ENCODE measurements around the gene PPP2R1B. TPM values are rescaled to one million over a fixed set of nuclear protein-coding genes. Genes with fewer than 3 reads are reported as not detected.

Gene PPP2R1B
- total and polyA plus RNA-seq, 2 of the 8 experiments (the other 6 are each of a cell fraction or from before 2014, with no cell fraction given) = 25.8 to 87.0 TPM

DNA sequence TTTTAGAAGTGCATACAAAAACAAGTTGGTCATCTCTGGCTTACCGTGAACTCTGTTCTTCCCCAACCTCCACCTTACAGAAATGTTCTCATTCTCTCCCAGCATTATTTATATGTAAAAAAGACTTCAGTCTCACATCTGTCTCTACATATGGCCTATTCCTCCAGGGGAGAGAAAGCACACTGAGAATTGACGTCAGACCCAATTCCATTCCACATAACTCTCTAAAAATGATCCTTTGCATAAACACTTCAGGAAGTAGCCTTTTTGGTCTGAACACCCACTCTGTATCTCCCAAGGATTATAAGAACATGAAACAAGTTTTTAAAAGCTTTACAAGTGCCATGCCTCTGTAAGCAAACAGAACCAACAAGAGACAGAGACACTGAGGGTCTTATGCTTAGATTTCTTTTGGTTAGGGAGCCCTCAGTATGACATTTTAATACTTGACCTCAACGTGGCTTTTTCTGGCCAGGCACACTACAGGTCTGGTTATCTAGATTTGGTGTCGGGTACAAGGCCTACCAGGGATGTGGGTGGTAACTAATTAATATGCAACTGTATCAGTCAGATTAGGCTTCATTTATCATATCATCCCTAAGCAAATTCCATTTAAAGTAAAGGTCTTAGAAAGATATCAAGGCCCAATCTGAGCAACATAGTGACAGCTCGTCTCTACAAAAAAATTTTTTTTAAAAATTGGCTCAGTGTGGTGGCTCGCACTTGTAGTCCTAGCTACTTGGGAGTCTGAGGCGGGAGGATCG is 48.5 kb upstream of the PPP2R1B start:
- FAIRE-seq (no peak), DNase-seq (ENCODE audit: low read depth in 1 of 2, low spot score in 2 of 2) (no peak)
- H3K23me2 ChIP-seq (ENCODE audit: low read depth, low read length) = no peaks in the 10 kb centered on the region
- no peak overlapping the region for H3K4me3 ChIP-seq (ENCODE audit: extremely low read depth in 1 of 4, insufficient read depth in 2 of 4, low read depth in 3 of 4, low read length in 4 of 4)
- no peak overlapping the region for H3K9ac ChIP-seq (replicated peaks in 1 of 4; ENCODE audit: extremely low read depth in 1 of 4, low read depth in 3 of 4, low read length in 3 of 4)
- no peak overlapping the region for H4K8ac ChIP-seq (ENCODE audit: extremely low read depth, insufficient read depth, low read length)
- no peak overlapping the region for H2AK5ac ChIP-seq (ENCODE audit: low read depth, low read length)
- H3K79me1 ChIP-seq (ENCODE audit: low read depth, low read length) = no peaks in the 10 kb centered on the region
- no peaks in the 10 kb centered on the region for H4K20me1 ChIP-seq (replicated peaks in 1 of 2; ENCODE audit: control insufficient read depth in 1 of 2, insufficient read depth in 2 of 2, low read length in 2 of 2)
- TF ChIP-seq EGR1 (IDR thresholded peaks at IDR 0.05; ENCODE audit: borderline replicate concordance, low read depth, low read length) = no peak
- TF ChIP-seq MAFK (IDR thresholded peaks at IDR 0.05; ENCODE audit: low read depth, low read length) = no peak
- TF ChIP-seq CBX8 (IDR thresholded peaks at IDR 0.05; ENCODE audit: borderline replicate concordance, low read depth, low read length) = no peak
- no peak for TF ChIP-seq SIRT6 (IDR thresholded peaks at IDR 0.05; ENCODE audit: low read length)
- no peak for TF ChIP-seq NRF1 (IDR thresholded peaks at IDR 0.05; ENCODE audit: low read depth, low read length)
- TF ChIP-seq POU5F1 (IDR thresholded peaks at IDR 0.05; ENCODE audit: low read depth, low read length) = no peak
- no peak for TF ChIP-seq SP2 (IDR thresholded peaks at IDR 0.05; ENCODE audit: low read length)
- no peak for TF ChIP-seq BRCA1 (IDR thresholded peaks at IDR 0.05; ENCODE audit: low read depth, low read length)
- TF ChIP-seq CEBPB (IDR thresholded peaks at IDR 0.05; ENCODE audit: low read depth, low read length) = no peak
- no peak overlapping the region for H2AFZ ChIP-seq (ENCODE audit: low read length)
- H3K4me1 ChIP-seq (replicated peaks in 1 of 4; ENCODE audit: control insufficient read depth in 3 of 4, insufficient read depth in 4 of 4, low read length in 3 of 4) = no peaks in the 10 kb centered on the region
- no peak overlapping the region for H3K18ac ChIP-seq (ENCODE audit: extremely low read depth, low read length)
- H3K23ac ChIP-seq (ENCODE audit: insufficient read length) = no peak overlapping the region
- no peak overlapping the region for H4K91ac ChIP-seq (replicated peaks; ENCODE audit: insufficient read length, low read length)
- H4K5ac ChIP-seq (ENCODE audit: insufficient read length, low read depth, low read length) = no peak overlapping the region
- CTCF ChIA-PET (ENCODE audit: partially characterized antibody) = interaction anchor here (0.5 to 1.6 kb wide), 3 partner anchors 9 to 165 kb away, joined by 3 to 4 read pairs (median 3); no protein-coding TSS in a partner anchor
- 85% methylated on average over 8 of the region's 8 CpGs; no CpG with 5 or more reads in 1 of the 2 experiments for WGBS, 2 experiments (ENCODE audit: extremely low coverage in 1 of 2, insufficient coverage in 1 of 2, insufficient read length in 1 of 2, insufficient replicate concordance in 2 of 2, low coverage in 1 of 2, low lambda C conversion rate in 2 of 2, missing lambda C conversion rate in 1 of 2)
- no peaks in the 10 kb centered on the region for H3K36me3 ChIP-seq (ENCODE audit: control insufficient read depth in 2 of 4, insufficient read depth in 4 of 4, low read length in 3 of 4)
- no peak overlapping the region for H2BK5ac ChIP-seq (ENCODE audit: low read depth, low read length)
- H3K9me3 ChIP-seq (ENCODE audit: insufficient read depth in 2 of 2, low read depth in 1 of 2, low read length in 1 of 2) = no peaks in the 10 kb centered on the region
- no peaks in the 10 kb centered on the region for H3K79me2 ChIP-seq (ENCODE audit: control insufficient read depth in 1 of 2, insufficient read depth in 2 of 2, low read length in 2 of 2)
- no peak overlapping the region for H3K4ac ChIP-seq (replicated peaks; ENCODE audit: insufficient read length, low read depth, low read length)
- no peak overlapping the region for H3K14ac ChIP-seq (ENCODE audit: insufficient read length)
- no peak overlapping the region for H2BK120ac ChIP-seq (replicated peaks; ENCODE audit: low read depth, low read length)
- no peak overlapping the region for H2BK20ac ChIP-seq (ENCODE audit: low read length)
- no peak overlapping the region for H2BK12ac ChIP-seq (ENCODE audit: low read depth, low read length)
- H2BK15ac ChIP-seq (ENCODE audit: low read length) = no peak overlapping the region
- H3K27ac ChIP-seq (ENCODE audit: low read depth, low read length) = no peak overlapping the region
- no peaks in the 10 kb centered on the region for H3K27me3 ChIP-seq (replicated peaks in 1 of 4; ENCODE audit: control insufficient read depth in 3 of 4, extremely low read depth in 1 of 4, insufficient read depth in 3 of 4, low read length in 3 of 4)
- no peak overlapping the region for H3K56ac ChIP-seq (replicated peaks; ENCODE audit: insufficient read length, low read depth, low read length)
- no peak overlapping the region for H3K4me2 ChIP-seq (ENCODE audit: insufficient read depth in 1 of 2, low read depth in 2 of 2, low read length in 2 of 2)
- POLR2A ChIA-PET (ENCODE audit: partially characterized antibody) = no interaction called here

All from H1 (cell line).